GM21367 (cell line): ENCODE results near the gene CDK14.

Source experiments
- ATAC-seq: cut with Tn5 transposase; IDR thresholded peaks from one replicate; pipeline ENCODE4 v1.9.1; 2021; ENCODE audit not compliant: unreplicated experiment

The CDK14 gene

DNA sequence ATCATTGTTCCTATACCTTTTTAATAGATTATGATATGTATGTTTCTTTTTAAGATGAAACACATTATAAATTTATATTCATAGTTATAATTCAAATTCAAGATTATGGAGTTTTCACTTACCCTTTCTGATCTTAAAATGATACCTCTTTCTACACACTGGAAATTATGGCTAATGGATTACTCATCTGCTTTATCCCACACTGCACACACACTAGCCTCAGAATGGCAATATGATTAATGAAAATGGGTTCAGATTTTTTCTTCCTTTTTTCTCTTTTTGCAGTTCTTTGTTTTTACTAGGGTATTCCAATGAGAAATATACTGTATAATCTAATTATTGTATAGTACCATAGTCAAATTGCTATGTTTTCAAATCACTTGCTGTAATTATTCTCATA, 585.8 kb downstream of the CDK14 start:
- ATAC-seq: no peak

- ATAC-seq: no peak
Measured at GRCh38 chr7:91182819-91183764, 587.0 kb downstream of the CDK14 start.

GRCh38 chr7:91185771-91186170, 589.6 kb downstream of the CDK14 start:
- no peak for ATAC-seq

DNA sequence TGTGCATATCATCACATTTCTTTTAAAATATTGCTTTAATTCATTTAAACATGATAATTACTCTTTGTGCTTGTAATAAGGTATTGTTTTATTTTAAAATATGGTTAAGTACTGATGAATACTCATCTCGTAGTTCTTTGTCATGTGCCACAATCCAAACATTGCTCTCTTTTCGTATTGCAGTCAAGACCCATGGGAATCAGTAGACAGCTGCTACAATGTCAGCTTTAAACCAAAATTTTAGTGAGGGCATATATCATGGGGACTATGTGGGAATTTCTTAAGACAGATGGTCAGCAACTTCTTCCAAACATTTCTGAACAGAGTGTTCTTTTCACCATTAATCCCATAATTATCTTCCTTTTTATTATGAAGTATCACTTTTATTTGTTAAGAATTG, 590.9 kb downstream of the CDK14 start:
- no peak for ATAC-seq

DNA sequence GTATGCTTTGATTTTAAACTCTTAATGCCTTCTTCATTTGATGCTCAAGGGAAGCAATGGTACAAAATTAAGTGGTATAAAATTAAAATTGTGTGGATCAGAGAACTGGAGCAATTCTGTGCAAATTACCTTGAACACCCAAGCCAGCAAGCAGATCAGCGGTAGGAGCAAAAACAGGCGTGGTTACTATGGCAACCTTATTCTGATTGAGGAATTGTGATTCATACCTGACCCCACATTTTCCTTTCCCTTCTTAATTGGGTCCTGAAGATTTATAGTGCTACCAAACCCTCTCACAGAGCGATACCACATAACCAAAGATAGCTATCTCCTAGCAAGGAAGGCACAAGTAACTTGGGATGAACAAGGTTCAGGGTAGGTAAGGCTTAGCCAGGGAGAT, 595.6 kb downstream of the CDK14 start:
- no peak for ATAC-seq

DNA sequence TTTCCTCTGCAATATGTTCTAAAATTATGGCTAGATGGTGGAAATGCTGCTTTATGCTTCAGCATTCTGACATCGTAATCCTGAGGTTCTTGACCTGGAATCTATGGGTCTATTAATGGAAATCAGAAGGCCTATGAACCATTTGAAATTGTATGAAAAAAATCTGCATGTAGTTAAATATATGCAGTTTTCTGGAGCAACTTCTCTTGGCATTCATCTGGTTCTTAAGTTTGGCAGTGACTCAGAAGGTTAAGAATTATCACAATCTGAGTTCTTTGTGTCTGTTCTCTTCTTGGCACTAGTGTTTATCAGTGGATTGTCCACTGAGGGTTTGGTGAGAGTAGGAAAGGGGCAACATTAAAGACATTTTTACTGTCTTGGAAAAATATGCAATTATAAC, 597.0 kb downstream of the CDK14 start:
- no peak for ATAC-seq

GRCh38 chr7:91194841-91195240, 598.7 kb downstream of the CDK14 start:
- ATAC-seq: no peak

GRCh38 chr7:91196058-91196457, 599.9 kb downstream of the CDK14 start:
- no peak for ATAC-seq

- no peak for ATAC-seq
Measured at GRCh38 chr7:91198371-91198770, 602.2 kb downstream of the CDK14 start.

- no peak for ATAC-seq
Measured at GRCh38 chr7:91199601-91200000, 603.5 kb downstream of the CDK14 start.

DNA sequence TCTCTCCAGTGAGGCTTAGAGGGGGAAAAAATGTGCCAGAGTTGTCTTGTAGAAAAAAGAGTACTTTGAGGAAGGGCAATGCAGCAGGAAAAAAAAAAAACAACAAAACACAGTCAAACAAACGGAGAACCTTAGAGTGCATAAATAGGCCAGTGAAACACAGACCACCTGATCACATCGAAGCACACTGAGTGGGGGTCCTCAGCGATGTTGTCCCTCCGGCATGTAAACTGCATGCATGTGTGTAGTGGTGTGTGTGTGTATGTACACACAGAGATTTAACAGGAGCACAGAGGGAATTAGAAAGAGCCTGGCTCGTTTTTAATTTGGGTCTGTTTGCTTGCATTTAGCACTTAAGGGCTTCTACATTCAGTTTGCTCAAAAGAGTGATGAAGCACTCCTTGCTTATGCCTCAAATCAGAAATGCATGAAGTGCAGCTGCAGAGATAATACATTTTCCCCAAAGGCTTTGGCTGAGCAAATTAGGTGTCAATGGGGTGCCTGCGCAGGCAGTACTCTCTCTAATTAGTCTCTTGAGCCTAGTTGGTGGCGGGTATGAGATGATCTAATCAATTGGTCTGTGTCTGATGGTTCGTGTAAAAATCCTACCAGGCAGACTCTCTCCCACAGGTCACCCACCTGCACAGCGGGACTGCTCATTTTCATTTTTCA, 605.5 kb downstream of the CDK14 start:
- no peak for ATAC-seq

GRCh38 chr7:91206361-91206960, 610.3 kb downstream of the CDK14 start:
- ATAC-seq: no peak

DNA sequence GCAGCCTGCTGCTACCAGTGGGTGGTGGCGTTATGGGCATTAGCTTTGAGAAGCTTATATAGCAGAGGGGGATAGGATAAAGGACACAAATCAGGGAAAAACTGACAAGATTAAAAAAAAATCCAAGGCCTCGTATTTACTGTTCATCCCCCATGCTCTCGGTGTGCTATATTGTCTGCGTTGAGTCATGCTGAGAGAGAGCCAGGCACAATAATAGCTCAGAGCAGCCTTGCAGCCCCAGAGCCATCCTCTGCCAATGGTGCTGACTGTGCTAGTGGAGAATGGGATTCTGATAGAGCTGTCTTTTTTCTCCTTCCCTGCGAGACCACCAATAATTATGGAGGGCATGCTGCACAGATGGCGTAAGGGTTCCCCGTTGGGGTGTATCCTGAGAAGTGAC, 616.5 kb downstream of the CDK14 start:
- no peak for ATAC-seq

DNA sequence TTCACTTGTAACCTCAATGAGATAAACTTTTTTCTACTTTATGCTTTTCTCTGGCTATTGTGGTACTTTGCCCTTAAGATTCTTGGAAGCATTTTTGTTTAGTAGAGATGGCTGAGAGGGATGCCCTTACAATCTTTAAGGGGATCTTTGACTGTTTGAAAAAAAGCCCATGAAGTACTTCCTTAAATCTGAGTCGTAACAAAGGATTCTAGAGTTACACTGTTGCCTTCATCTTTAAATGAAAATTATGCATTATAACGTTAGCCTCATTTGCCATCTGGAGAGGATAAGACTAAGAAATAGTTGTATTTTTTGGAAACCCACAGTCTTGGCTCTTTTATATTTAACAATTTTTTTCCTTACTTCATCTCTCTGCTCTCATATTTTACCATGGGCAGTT, 630.3 kb downstream of the CDK14 start:
- ATAC-seq: no peak

GRCh38 chr7:91228327-91228726, 632.2 kb downstream of the CDK14 start:
- no peak for ATAC-seq

DNA sequence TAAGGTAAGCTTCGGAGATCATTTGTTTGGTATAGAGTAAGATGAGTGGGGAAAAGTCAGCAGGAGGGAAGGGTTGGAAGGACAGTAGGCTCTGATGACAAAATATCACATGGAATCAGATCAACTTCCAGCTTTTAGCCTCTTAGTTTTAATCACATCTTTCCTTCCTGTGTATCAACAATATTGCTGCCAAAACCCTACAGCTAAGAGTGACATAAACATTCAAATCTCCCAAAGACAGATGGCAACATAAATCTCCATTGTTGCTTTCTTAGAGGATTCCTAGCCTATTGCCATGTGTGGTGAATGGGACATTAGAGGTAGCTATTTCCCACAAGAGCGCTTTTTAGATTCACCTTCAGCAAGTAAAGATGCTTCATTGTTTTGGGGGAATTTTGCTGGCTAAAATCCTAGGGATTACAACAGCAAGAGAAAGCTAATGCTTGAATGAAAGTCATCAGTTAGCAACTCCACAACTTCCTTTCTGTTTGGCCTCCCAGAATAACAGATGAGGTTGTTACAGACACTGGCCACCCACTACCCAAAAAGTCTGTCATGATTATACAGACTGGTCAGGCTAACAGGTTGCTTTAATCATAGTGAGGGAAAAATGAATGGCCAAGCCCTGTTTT, 632.9 kb downstream of the CDK14 start:
- no peak for ATAC-seq

DNA sequence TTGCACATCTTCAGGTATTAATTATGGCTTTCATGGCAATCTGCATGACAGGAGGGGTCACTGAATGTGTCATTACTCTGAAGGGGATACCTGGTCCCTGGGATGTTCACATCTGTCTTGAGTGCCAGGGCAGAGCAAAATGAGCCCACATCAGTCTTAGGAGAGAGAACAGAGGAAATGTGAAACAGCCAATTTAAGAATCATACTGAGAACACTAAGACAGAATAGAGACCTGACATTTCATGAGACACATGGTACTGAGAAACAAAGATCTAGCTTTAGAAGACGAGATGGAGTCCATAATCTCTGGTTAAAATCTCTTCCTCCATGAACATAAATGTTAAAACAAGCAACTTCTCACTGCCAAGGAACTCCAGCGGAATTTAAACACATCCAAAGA, 634.0 kb downstream of the CDK14 start:
- no peak for ATAC-seq

GRCh38 chr7:91230503-91230902, 634.4 kb downstream of the CDK14 start:
- no peak for ATAC-seq

DNA sequence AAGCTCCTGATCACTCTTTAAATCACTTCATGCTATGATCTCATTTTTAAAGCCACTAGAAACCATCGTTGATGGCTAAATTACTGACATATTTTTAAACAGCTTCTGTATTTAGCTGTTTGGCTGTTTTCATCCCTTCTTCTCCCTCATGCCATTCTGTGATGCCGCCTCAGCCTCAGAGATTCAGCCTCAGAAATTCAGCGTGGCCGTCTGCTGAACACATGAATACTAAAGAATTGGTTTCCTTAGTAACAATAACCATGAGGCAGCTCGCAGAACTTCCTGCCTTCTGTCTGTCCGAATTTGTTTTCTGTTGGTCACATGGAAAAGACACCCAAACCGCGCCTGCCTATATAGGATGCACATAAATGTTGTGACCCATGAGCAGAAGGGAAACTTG, 637.1 kb downstream of the CDK14 start:
- ATAC-seq: no peak

DNA sequence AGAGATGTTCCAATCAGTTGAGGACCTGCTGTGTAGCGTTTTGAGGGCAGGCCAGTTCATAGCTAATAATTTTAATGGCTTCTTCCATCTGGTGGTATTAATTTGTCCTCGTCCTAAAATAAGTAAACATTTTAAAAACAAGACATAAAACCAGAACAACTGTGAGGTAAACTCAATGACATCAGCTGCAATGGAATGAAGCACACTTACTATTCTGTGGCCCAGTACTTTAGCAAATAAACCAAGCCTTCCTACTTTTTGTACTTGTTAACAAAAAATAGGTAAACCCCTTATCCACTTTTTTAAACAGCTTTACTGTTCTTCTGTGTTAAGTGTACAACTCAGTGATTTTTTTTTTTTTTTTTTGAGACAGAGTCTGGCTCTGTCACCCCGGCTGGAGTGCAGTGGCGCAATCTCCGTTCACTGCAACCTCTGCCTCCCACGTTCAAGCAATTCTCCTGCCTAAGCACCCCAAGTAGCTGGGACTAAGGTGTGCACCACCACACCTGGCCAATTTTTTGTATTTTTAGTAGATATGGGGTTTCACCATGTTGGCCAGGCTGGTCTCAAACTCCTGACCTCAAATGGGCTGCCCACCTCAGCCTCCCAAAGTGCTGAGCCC, 639.2 kb downstream of the CDK14 start:
- ATAC-seq: no peak

DNA sequence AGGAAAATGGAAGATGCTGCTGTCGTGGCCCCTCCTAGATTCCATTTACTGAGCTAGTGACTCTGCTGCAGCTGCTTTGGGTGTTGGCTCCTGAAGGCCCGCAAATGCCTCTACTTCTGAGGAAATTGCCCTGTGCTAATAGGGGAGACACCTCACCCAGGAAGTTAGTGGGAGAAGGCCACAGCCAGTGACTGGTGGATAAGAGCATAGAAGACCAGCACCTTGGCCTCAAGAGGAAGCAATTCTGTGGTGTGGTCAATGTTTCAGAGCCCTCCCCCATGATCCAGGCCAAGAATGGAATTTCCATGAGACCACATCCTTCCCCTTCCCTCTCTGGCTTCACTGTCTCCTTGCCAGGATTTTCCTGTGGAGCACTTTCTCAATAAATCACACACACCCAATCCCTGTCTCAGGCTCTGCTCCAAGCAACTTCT, 643.1 kb downstream of the CDK14 start:
- ATAC-seq: no peak
